PFSK-1 (cell line): Measurements from ENCODE around the gene GPSM1.

ENCODE experiments used
- POLR2AphosphoS5 ChIP-seq: IDR thresholded peaks from 2 replicates; pipeline ENCODE4 v1.6.1; 2012; ENCODE audit warnings: low read depth, mild to moderate bottlenecking, control low read depth, low read length, moderate library complexity
- SIN3A ChIP-seq: IDR thresholded peaks from 2 replicates; pipeline ENCODE4 v1.6.1; 2012; ENCODE audit warnings: mild to moderate bottlenecking, low read length, moderate library complexity, borderline replicate concordance; ENCODE audit not compliant: insufficient read depth
- TAF1 ChIP-seq: IDR thresholded peaks from 2 replicates; pipeline ENCODE4 v1.6.1; 2012; ENCODE audit warnings: low read length, control low read depth, borderline replicate concordance; ENCODE audit not compliant: insufficient read depth

DNA sequence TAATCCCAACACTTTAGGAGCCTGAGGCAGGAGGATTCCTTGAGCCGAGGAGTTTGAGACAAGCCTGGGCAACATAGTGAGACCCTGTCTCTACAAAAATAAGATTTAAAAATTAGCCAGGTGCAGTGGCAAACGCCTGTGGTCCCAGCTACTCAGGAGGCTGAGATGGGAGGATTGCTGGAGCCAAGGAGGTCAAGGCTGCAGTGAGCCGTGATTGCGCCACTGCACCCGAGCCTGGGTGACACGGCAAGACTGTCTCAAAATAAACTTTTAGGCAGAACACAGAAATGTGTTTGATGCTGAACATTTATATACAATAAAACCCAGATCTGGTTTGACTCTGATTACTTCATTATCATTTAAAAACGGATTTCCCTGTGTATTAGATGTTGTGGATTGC, 78.1 kb downstream of the GPSM1 start:
- TF ChIP-seq POLR2AphosphoS5, result no peak
- TF ChIP-seq TAF1, result no peak
- TF ChIP-seq SIN3A, result no peak
